ENCODE results near the gene TMEM107. TPM values are rescaled to one million over a fixed set of nuclear protein-coding genes. Genes with fewer than 3 reads are reported as not detected.

The TMEM107 gene
- total and polyA plus RNA-seq, 10 of the 15 experiments (the other 5 are each of a cell fraction or from before 2014, with no cell fraction given) = 7.9 to 38.7 (median 22.9) TPM

- peak; percentile 22; the same call in 1 of the 2 replicates for TF ChIP-seq ATF7 (IDR thresholded peaks at IDR 0.05; ENCODE audit: low read depth)
- TF ChIP-seq HDAC2 (IDR thresholded peaks at IDR 0.05) = no peak
- TF ChIP-seq PAX8 (IDR thresholded peaks at IDR 0.05) = no peak
- no peak for TF ChIP-seq CBFB (IDR thresholded peaks at IDR 0.05; ENCODE audit: low read depth)
- no peak for TF ChIP-seq RB1 (IDR thresholded peaks at IDR 0.05; ENCODE audit: borderline replicate concordance)
- no peak for TF ChIP-seq RUNX3 (IDR thresholded peaks at IDR 0.05; ENCODE audit: low read length)
- no peak for TF ChIP-seq FOXK2 (IDR thresholded peaks at IDR 0.05)
- TF ChIP-seq DPF2 (IDR thresholded peaks at IDR 0.05) = no peak
- TF ChIP-seq, protein P1, sequence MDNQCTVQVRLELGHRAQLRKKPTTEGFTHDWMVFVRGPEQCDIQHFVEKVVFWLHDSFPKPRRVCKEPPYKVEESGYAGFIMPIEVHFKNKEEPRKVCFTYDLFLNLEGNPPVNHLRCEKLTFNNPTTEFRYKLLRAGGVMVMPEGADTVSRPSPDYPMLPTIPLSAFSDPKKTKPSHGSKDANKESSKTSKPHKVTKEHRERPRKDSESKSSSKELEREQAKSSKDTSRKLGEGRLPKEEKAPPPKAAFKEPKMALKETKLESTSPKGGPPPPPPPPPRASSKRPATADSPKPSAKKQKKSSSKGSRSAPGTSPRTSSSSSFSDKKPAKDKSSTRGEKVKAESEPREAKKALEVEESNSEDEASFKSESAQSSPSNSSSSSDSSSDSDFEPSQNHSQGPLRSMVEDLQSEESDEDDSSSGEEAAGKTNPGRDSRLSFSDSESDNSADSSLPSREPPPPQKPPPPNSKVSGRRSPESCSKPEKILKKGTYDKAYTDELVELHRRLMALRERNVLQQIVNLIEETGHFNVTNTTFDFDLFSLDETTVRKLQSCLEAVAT (IDR thresholded peaks at IDR 0.05) = 0 out of 2 replicates have a peak, but pooled peaks have one; percentile 42
- TF ChIP-seq BMI1 (IDR thresholded peaks at IDR 0.05; ENCODE audit: borderline replicate concordance) = no peak
- TF ChIP-seq SMC3 (IDR thresholded peaks at IDR 0.05; ENCODE audit: borderline replicate concordance, low read length) = no peak
Measured at GRCh38 chr17:8175795-8176196, 384 bp downstream of the TMEM107 start (continued).

DNA sequence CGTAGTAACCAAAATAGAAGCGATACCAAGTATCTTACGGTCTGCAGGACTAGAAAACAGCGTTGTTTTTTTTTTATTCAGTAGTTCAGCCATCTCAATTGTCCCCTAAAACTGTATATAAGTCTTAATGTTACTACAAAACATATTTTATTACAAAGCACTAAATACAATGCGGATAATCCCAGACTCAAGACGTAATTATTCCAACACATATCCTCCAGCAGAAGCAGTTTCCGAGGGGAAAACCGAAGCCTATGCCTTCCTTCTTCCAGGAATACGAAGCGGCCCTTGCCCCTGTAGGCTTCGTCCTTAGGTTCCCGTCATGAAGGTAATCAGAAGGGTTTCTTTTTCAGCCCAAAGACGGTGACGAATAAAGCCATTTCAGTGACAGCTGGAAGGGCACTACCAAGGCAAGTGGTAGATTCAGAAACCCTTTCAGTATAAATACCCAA, 2.3 kb downstream of the TMEM107 start:
- no peaks in the 10 kb centered on the region for H4K20me1 ChIP-seq (ENCODE audit: control insufficient read depth, insufficient read depth)
- peak overlapping the region; percentile 65 for H3K4me3 ChIP-seq
- peak overlapping the region; percentile 99 for H3K4me2 ChIP-seq (ENCODE audit: control insufficient read depth, insufficient read depth)
- peaks cover 3% of the 10 kb centered on the region; the same call in 1 of the 2 replicates for H3K79me2 ChIP-seq (ENCODE audit: control insufficient read depth, insufficient read depth, low read length)
- in situ Hi-C loops (cut with MboI) (no loop called here), intact Hi-C loops (cut with micrococcal nuclease; ENCODE audit: unreplicated experiment) (loop anchor here (1.0 to 5.0 kb wide), 3 partner anchors 36 to 55 kb away; no protein-coding TSS in a partner anchor)
- H3K9me3 ChIP-seq (replicated peaks; ENCODE audit: control insufficient read depth, insufficient read depth, low read length) = no peaks in the 10 kb centered on the region
- TF ChIP-seq BACH1 (IDR thresholded peaks at IDR 0.05; ENCODE audit: borderline replicate concordance) (no peak), ZNF384 (IDR thresholded peaks at IDR 0.05; ENCODE audit: borderline replicate concordance, low read depth, low read length) (peak; percentile 50; the same call in 1 of the 2 replicates), SRF (IDR thresholded peaks at IDR 0.05; ENCODE audit: low read depth in 2 of 2, low read length in 2 of 2) (peak in 1 of 2 experiments; percentile 59; a peak in 1 of 4 replicates), KDM1A (IDR thresholded peaks at IDR 0.05; ENCODE audit: borderline replicate concordance) (no peak), BRCA1 (IDR thresholded peaks at IDR 0.05; ENCODE audit: low read depth, low read length) (no peak)
- TF ChIP-seq, protein P2, sequence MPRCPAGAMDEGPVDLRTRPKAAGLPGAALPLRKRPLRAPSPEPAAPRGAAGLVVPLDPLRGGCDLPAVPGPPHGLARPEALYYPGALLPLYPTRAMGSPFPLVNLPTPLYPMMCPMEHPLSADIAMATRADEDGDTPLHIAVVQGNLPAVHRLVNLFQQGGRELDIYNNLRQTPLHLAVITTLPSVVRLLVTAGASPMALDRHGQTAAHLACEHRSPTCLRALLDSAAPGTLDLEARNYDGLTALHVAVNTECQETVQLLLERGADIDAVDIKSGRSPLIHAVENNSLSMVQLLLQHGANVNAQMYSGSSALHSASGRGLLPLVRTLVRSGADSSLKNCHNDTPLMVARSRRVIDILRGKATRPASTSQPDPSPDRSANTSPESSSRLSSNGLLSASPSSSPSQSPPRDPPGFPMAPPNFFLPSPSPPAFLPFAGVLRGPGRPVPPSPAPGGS (IDR thresholded peaks at IDR 0.05; ENCODE audit: borderline replicate concordance, insufficient read depth, low read depth, low read length, poor library complexity, severe bottlenecking) = no peak
- TF ChIP-seq, protein P3, sequence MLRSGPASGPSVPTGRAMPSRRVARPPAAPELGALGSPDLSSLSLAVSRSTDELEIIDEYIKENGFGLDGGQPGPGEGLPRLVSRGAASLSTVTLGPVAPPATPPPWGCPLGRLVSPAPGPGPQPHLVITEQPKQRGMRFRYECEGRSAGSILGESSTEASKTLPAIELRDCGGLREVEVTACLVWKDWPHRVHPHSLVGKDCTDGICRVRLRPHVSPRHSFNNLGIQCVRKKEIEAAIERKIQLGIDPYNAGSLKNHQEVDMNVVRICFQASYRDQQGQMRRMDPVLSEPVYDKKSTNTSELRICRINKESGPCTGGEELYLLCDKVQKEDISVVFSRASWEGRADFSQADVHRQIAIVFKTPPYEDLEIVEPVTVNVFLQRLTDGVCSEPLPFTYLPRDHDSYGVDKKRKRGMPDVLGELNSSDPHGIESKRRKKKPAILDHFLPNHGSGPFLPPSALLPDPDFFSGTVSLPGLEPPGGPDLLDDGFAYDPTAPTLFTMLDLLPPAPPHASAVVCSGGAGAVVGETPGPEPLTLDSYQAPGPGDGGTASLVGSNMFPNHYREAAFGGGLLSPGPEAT (IDR thresholded peaks at IDR 0.05; ENCODE audit: low read depth) = peak; percentile 26
- TF ChIP-seq, protein P4, sequence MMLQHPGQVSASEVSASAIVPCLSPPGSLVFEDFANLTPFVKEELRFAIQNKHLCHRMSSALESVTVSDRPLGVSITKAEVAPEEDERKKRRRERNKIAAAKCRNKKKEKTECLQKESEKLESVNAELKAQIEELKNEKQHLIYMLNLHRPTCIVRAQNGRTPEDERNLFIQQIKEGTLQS (IDR thresholded peaks at IDR 0.05; ENCODE audit: borderline replicate concordance, extremely low read depth, low read depth, low read length) = no peak
- ChIA-PET CTCF (interaction anchor here (0.9 to 2.0 kb wide), 8 partner anchors 10 to 127 kb away, joined by 3 to 10 read pairs (median 6); no protein-coding TSS in a partner anchor), POLR2A (interaction anchor here (0.6 to 2.4 kb wide), 18 partner anchors 10 to 115 kb away, joined by 3 to 31 read pairs (median 7); partner anchors contain the start of genes BORCS6, CTC1, HES7 and RANGRF), SMC1A (ENCODE audit: uncharacterized antibody, unreplicated experiment) (interaction anchor here (0.7 to 1.9 kb wide), 12 partner anchors 10 to 73 kb away, joined by 3 to 7 read pairs (median 5); partner anchors contain the start of genes AURKB and CTC1), RAD21 (ENCODE audit: unreplicated experiment) (interaction anchor here (0.6 to 1.9 kb wide), 13 partner anchors 9 to 74 kb away, joined by 3 to 12 read pairs (median 6); partner anchors contain the start of genes BORCS6, CTC1 and PFAS)
- WGBS (ENCODE audit: insufficient coverage, insufficient replicate concordance, low lambda C conversion rate, missing lambda C conversion rate) = under 1% methylated on average over 14 of the region's 14 CpGs
- ATAC-seq = no peak
- peaks cover 14% of the 10 kb centered on the region for H3K4me1 ChIP-seq (ENCODE audit: control insufficient read depth, insufficient read depth, low read length)
- no peaks in the 10 kb centered on the region for H3K27me3 ChIP-seq (replicated peaks in 1 of 2; ENCODE audit: control insufficient read depth in 2 of 2, insufficient read depth in 2 of 2, low read length in 1 of 2)
- no peaks in the 10 kb centered on the region for H3K36me3 ChIP-seq (ENCODE audit: control insufficient read depth in 2 of 2, insufficient read depth in 2 of 2, low read length in 1 of 2)
- H3K27ac ChIP-seq (ENCODE audit: control insufficient read depth, insufficient read depth) = peak overlapping the region; percentile 99
- FAIRE-seq = no peak
- peak overlapping the region; percentile 89 for H2AFZ ChIP-seq (ENCODE audit: control insufficient read depth, low read depth, low read length)
- H3K9ac ChIP-seq (ENCODE audit: control insufficient read depth, insufficient read depth, low read length) = peak overlapping the region; percentile 88
- no TSS peak for BruUV-seq (replicated peaks)
- DNase-seq (ENCODE audit: low read depth, low spot score) = no peak
